H54 (cell line): ENCODE data around the gene NKD2.
"Not testable (repeated sequence)": the region's sequence is repeated elsewhere in the genome, so short reads cannot be mapped to it uniquely, and the experiment has no call there.

Experiments used
- DNase-seq: peaks from one replicate; pipeline ENCODE4 v3.0.0; 2011; ENCODE audit warnings: low spot score, mixed read lengths; ENCODE audit not compliant: insufficient read length
- FAIRE-seq: peaks from 3 replicates; lab custom pipeline; 2011; peaks lifted over from hg19 to GRCh38; lab: Jason Lieb, UNC
- POLR2A ChIP-seq: IDR thresholded peaks from 2 replicates; pipeline ENCODE4 v1.6.1; 2011; ENCODE audit warnings: low read depth, mild to moderate bottlenecking, low read length

Gene NKD2

DNA sequence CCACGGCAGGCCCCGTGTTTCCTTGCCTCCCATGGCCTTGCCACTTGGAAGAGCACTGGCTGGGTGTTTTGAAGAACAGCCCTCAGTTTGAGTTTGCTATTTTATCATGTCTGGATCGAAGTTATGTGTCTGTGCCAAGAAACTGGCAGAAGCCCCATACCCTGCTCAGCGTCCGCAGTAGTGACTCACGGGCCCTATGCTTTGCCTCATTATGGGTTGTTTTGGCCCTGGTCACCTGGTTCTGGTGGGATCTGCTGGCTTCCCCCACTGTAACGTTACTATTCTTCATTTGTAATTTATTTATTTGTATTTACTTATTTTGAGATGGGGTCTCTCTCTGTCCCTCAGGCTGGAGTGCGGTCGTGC is 42.3 kb upstream of the NKD2 start:
- DNase-seq (no peak), FAIRE-seq (no peak)
- TF ChIP-seq POLR2A, result no peak

DNA sequence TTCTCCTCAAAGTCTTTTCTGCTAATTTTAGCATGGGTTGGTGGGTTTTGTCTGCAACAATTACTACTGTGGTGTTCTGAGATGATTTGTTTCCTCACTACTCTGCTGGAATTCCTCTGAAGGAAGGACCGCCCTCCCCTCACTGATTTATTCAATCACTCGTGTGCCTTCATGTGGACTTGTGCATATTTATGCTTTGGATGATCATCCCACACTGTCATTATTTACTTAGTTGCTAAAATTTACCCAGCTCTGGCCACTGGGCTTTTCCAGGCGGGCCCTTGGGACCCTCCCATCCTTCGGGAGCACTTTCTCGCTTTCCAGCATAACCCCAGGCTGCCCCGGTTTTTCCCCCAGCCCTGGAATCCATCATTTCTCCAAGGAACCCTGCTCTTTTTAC is 41.7 kb upstream of the NKD2 start:
- DNase-seq, result no peak
- no peak for TF ChIP-seq POLR2A
- FAIRE-seq, result no peak

GRCh38 chr5:968881-969280 is 39.7 kb upstream of the NKD2 start:
- DNase-seq, result no peak
- no peak for FAIRE-seq
- no peak for TF ChIP-seq POLR2A

DNA sequence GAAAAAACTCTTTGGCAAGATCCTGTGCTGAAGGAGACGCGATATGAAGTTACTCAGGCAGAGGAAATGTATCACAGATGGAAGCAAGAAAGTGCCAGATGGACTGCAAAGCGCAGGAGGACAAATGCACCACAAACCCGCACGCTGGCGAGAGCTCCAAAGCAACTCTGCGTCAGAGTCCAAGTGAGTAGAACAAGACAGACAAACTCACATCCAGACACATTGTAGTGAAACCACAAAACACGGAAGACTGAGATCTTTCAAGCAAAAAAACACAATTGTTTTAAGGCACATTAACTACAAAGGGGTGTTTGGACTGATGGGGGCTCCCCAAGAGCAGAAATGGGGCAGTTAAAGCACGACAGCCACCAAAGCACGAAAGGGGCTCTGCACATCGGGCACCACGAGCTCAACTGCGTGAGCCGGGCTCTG is 39.2 kb upstream of the NKD2 start:
- no peak for TF ChIP-seq POLR2A
- DNase-seq (no peak), FAIRE-seq (no peak)

GRCh38 chr5:972575-972974 is 36.0 kb upstream of the NKD2 start:
- FAIRE-seq, DNase-seq: not testable (repeated sequence)

DNA sequence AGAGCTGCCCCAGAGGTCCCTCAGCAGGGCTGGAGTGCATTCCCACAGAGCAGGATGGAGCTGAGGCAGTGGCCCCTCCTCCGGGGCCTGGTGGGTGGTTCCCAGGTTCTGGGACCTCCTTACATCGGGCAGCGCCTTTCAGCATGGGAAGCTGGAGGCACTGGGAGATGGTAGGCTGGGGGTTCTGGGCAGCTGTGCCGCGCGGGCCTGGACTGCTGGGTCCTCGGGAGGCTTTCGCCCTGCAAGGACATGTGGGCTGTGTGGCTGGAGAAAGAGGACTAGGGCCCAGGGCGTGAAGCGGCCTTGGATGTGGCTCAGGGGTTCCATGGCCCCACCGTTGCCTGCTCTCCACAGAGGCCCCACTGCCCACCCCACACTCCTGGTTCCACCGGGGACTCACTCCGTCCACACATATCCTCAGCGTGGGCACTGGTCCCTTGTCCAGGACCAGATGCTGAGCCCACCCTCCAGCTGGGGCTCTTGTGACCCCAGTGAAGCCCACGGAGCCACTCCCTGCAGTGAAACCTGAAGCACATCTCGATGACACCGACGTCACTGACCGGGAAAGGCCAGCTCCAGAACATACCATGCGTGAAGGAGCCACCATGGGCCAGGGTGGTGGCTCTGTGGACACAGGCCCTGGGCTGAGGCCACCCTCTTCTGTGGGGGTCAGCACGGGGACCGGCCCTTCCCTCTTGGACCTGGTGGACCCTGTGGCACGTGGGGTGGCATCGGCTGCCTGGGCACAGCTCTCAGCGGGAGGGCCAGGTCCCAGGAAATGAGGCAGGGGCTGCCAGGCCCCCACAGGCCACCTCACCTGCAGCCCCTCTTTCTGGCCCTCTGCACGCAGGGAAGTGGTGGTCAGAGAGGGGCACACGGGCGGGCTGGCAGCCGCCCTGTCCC is 31.5 kb upstream of the NKD2 start:
- no peak for FAIRE-seq
- TF ChIP-seq POLR2A, result no peak
- no peak for DNase-seq

DNA sequence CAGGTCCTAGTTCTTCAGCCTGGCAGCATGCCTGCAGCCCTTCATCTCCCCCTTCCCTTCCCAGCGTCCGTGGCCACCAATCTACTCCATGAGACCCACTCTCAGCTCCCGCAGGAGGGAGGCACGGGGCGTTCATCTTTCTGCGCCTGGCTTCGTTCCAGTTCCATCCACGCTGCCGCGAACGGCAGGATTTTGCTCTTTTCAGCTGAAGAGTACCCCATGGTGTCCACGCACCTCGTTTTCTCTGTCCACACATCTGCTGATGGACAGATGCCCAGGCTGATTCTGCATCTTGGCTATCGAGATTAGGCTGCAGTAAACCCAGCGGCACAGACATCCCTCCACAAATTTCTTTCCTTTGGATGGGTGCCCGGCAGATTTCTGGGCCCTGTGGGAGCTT is 30.5 kb upstream of the NKD2 start:
- no peak for TF ChIP-seq POLR2A
- FAIRE-seq, result no peak
- DNase-seq, result no peak

DNA sequence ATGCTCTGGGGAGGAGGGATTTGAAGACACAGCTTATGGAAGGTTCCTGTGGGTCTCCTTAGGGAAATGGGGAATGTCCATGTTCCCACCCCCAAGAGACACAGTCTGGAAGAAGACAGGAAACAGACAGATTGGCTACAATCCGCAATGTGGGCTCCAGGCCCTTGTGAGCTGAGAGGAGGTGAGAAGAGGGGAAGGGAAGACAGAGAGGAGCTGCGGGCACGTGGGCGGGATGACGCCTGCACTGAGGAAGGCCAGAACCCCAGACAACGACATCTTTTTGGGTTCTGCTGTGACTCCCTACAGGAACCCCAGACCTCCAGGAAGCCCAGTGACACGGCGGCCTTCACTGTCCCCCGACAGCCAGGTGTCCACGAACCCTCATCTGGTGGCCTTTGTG is 29.9 kb upstream of the NKD2 start:
- FAIRE-seq (no peak), DNase-seq (no peak)
- no peak for TF ChIP-seq POLR2A

DNA sequence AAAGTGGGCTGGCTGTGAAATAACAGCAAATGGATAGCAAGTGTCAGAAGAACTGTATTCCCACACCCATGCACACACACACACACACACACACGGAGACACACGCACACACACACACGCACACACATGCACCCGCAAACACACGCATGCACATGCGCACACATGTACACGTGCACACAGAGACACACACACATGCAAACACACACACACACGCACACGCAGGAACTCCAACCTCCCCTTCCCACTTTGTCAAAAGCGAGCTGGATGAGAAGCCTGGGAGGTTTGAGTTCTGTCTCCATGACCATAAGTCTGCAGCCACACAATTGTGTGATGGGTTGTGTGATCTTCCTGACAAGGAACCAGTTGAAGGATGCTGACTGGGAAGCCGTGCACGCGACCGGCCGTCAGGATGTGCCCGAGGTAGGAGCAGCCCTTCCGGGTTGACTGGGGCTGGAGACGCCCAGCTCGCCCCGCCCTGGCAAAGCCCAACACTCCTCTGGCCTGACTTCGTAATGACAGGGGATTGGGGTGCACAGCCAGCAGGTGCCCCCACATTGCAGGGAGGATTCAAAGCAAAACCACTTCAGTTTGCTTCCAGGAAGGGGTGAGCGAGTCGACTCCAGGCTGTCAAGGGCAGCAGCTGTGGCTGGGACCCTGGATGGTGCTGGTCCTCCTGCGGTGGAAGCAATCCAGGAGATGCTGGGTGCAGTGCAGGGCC is 29.3 kb upstream of the NKD2 start:
- DNase-seq (no peak), FAIRE-seq (no peak)
- no peak for TF ChIP-seq POLR2A

DNA sequence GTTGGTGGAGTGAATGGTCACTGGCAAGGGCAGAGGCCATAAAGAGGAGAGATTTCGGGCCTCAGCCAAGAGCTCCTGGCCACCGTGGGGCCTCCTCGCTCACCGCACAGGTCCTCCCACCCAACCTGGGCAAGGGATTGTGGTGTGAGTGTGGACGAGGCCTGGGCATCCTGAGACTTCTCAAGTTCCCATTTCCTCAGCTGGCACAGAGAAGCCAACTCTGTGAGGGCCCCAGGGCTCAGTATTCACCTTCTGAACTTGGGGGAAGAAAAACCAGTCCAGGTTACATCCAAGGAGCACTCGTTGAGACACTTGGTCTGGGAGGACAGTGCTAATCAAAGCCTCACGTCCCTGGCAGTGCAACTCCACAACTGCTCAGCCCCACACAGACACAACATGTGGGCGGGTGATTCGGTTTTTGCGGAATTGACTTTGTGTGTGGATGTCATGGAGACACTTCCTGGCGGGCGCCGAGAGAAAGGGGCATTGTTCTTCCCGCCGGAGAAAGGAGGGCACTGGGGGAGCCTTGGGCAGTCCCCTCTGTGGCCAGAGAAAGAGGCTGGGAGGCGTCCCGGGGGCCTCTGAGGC is 28.5 kb upstream of the NKD2 start:
- FAIRE-seq (no peak), DNase-seq (no peak)
- TF ChIP-seq POLR2A, result no peak

- no peak for DNase-seq
These were observed 27.6 kb upstream of the NKD2 start for GRCh38 chr5:980966-981365.

DNA sequence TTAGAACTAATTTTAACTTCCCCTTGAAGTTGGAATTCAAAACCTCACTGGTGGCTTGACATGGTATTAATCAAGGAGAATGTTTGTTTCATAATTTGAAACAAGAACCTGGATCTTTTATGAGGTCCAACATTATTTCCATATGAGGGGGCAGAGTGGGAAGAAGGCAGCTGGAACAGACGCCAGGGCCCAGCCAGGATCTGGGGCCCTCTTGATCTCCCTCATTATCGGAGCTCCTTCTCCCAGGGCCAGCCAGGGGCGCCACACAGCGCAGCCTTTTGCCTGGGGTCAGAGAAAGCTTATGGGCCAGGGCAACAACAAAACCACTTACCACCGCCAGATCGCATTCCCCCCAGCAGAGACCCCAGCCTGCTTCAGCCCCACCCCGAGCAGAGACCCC is 27.1 kb upstream of the NKD2 start:
- no peak for TF ChIP-seq POLR2A
- DNase-seq (no peak), FAIRE-seq (no peak)

More at GRCh38 chr5:980966-981365, 27.6 kb upstream of the NKD2 start:
- no peak for FAIRE-seq
- TF ChIP-seq POLR2A, result no peak

GRCh38 chr5:982377-983237 is 26.0 kb upstream of the NKD2 start:
- no peak for FAIRE-seq
- no peak for TF ChIP-seq POLR2A
- no peak for DNase-seq

DNA sequence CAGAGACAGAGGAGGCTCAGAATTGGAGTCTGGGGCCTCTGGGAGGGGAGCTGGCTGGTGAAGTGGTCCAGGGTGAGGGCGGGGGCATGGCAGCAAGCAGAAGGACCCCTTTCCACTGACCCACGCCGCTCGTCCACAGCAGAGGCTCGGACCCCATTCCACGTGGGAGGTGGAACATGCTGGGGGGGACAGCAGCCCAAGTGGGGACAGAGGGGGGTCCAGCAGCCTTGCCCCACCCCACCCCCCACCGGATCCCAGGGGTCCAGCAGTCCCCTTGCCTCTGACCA is 25.4 kb upstream of the NKD2 start:
- DNase-seq (no peak), FAIRE-seq (no peak)
- TF ChIP-seq POLR2A, result no peak
